GM23248 (cell line): ENCODE data around the gene PHLPP1.

Source experiments
- EZH2 ChIP-seq: fragments of 200-600 bp; sonication (generic); IDR thresholded peaks from 2 replicates; pipeline ENCODE4 v1.6.1; 2018; ENCODE audit warnings: antibody characterized with exemption, mild to moderate bottlenecking; ENCODE audit not compliant: insufficient read depth, poor library complexity, severe bottlenecking
- EZH2phosphoT487 ChIP-seq: fragments of 200-600 bp; sonication (generic); IDR thresholded peaks from 2 replicates; pipeline ENCODE4 v1.6.1; 2018; ENCODE audit warnings: antibody characterized with exemption, moderate library complexity, mild to moderate bottlenecking, low read depth; ENCODE audit not compliant: insufficient read depth

DNA sequence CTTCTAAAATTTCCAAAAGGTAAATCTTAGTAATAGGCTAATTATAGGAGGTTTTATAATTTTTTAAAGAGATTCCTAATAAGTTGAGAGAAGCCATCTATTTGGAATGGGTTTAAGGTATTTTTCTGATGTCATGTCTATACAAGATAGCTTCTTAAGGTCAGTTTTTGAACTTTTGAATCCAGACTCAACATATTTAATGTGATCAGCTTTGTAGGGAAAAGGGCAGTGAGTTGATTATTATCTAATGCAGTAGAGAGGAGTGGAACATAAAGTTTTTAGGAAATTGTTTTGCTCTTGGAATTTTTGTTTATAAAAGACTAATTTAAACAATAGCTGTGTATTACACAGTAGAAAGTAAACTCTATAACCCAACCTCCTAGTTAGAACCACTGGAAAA lies 96.3 kb downstream of the PHLPP1 start:
- TF ChIP-seq EZH2: no peak
- no peak for TF ChIP-seq EZH2phosphoT487
